ENCODE data around the gene AGRN.
"Not testable (repeated sequence)": the region's sequence is repeated elsewhere in the genome, so short reads cannot be mapped to it uniquely, and the experiment has no call there.

Gene AGRN

DNA sequence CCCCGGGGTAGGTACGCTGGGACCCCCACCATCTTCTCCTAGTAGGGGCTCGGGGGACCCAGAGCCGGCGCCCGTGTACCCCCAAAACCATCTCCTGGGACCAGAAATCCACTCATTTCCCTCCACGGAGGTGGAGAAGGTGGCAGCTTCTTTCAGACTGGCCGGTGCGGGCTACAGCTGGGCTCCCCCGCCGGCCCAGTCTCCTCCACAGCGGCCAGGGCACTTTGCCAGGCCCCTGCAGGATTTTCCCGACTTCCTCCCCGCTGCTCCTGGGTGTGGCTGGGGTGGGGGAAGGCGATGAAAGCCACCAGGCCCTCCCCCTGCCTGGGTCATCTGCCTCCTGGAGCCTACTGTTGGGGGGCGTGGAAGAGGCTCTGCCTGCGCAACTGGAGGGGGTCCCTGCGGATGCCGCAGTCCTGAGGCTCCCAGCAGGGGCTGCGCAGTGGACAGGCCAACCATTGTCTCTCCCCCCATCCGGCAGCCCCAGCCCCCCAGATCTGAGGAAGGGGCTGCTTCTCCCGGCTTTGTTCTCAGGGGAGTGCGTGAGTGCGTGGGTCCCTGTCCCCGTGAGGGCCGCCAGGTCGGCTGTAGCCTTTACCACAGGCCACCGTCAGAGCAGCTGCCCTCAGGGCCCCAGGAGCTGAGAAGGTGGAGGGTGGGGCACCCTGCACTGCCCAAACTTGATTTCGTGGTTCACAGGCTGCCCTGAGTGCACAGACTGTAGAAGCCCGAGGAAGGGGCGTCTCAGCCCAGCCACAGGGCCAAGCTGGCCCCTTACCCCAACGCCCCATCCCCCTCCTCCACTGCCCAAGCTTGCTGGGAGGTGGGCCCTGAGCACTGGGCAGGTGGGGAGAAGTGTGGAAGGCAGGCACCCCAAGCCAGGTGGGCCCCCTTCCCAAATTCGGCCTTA lies 1.3 kb downstream of the AGRN start:
- DNase-seq (ENCODE audit: low read depth) = peak; percentile 75

DNA sequence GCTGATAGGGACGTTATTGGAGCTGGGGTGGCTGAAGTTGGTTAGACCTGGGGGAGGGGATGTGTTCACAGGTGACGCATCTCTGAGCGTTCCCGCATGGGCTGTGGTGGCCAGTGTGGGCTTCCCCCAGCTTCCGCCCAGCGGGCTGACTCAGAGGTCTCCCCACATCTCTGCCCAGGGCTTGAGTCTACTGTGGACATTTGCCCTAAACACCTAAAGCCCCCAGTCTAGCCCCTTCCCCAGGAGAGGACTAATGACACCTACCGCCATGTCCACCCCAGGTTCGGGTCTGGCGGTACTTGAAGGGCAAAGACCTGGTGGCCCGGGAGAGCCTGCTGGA lies 2.0 kb downstream of the AGRN start:
- DNase-seq (ENCODE audit: low read depth) = peak; percentile 82

DNA sequence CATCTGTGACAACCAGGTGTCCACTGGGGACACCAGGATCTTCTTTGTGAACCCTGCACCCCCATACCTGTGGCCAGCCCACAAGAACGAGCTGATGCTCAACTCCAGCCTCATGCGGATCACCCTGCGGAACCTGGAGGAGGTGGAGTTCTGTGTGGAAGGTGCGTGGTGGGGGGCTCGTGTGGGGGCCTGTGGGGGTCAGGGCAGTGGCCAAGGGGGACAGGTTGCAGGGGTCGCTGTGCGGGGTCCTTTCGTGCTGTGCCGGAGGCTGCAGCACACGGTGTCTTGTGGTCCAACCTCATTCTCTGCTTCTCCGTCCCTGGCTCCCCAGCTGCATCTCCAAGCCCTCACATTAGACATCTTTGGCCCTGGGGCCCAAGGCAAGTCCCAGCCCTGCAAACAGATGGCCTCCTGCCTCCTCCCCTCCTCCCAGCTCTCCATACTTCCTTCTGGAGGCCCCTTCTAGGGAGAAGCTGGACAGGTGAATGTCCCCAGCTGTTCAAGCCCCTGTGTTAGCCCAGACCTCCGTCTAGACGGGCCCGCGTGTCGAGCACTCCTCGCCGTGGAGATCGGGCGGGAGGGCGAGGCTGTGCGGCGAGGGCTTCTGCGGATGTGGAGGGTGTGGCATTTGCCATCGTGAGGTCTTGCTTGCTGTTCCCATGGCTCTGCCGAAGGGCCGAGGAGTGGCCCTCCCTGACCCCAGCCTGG lies 2.5 kb downstream of the AGRN start:
- DNase-seq (ENCODE audit: low read depth) = no peak

DNA sequence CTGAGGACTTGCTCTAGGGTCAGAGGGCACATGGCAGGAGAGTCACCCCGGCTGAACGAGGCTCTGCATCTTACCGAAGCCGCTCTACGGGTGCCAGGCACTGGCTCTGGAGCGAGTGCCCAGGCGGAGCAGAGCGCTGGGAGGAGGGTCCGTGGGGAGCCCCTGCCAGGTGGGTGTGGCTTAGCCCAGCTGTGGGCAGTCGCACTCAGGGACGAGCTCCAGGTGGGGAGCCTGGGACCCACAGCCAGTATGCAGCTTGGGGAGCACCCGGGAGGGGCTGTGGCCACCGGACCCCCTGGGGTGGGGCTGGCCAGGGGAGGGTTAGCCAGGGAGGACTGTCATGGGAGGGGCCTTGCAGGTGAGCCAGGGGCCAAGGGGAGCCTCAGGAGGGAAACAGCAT lies 3.8 kb downstream of the AGRN start:
- no peak for DNase-seq (ENCODE audit: low read depth)

DNA sequence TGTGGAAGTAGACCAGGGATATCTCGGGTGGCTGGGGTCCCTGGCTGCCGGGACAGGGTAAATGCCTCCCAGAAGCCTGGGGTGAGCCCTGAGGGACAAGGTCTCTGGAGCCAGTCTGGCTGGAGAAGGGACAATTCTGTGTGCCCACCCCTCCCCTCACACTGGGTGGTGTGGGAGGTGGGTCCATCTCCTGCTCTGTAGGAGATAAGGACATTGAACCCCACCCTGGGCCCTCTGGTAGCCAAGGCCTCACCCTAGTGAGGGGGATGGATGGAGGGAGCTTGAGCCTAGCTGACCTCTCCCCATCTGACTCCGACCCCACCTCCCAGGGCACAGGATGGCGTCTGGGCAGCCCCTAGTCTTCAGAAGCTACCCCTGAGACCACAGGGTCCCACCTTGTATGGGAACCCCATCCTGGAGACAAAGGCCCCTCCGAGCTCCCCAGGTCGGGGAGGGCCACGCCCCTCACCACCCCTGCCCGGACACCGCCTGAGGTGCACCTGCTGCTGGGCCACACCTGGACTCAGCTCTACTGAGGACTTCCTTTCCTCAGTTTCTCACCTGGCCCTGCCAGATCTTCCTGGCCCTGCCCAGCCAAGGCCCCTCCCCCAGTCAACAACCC lies 4.3 kb downstream of the AGRN start:
- no peak for DNase-seq (ENCODE audit: low read depth)

DNA sequence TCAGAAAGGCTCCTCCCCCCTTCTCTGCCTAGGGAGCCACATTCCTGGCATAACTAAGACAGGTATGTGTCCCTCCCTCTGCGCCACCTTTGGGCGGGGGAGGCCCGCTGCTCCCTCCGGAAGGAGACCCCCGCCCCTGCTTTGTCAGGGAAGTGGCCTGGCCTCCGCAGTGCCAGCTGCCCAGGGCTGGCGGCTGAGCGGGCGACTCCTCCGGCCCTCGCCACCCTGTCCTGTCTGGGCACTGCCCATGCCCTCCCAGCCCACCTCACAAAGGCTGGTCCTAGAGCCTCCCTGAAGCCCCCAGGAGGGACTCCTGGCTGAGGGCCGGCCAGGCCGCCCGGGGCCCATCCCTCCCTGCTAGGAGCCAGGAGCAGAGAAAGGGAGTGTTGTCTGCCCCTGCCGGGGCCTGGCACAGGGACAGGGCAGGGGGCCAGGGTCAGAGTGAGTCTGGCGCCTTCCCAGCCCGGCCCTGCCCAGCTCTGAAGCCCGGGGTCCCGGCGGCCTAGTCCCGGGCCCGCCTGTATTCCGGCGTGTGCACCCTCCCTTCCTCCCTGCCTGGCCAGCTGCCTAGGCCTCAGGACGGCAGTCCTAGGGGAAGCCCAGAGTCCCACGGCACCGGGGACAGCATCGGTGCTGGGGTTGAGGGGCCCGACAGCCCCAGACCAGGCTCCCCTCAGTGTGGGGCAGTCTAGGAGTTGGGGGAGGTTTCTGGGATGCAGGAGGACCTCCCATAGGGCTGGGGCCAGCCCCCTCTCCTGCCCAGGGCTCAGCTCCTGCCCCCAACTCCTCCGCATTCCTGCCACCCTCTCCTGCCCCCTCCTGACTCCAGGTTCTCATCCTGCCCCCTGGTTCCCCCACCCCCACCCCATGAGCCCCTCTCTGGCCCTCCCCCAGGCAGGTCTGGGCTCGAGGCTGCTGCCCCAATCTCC lies 5.1 kb downstream of the AGRN start:
- DNase-seq (ENCODE audit: low read depth) = peak; percentile 33

DNA sequence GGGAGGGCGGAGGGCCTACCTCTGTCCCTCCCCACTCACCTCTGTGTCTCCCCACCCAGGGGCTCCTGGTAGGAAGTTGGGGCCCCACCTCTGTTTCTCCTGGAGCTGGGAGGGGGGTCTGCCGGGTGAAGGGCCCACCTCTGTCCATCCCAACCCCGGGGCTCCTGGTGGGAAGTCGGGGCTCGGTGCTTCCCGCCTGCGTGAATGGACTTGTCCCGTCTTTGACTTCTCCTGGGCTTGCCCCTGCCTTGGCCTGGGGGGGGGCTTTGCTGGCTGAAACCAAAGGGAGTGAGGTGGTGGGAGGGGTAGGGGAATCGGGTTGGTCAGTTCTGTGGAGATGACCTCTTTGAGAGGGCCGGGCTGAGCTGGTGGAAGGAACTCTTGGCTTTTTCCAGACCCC lies 5.8 kb downstream of the AGRN start:
- DNase-seq (ENCODE audit: low read depth) = no peak

DNA sequence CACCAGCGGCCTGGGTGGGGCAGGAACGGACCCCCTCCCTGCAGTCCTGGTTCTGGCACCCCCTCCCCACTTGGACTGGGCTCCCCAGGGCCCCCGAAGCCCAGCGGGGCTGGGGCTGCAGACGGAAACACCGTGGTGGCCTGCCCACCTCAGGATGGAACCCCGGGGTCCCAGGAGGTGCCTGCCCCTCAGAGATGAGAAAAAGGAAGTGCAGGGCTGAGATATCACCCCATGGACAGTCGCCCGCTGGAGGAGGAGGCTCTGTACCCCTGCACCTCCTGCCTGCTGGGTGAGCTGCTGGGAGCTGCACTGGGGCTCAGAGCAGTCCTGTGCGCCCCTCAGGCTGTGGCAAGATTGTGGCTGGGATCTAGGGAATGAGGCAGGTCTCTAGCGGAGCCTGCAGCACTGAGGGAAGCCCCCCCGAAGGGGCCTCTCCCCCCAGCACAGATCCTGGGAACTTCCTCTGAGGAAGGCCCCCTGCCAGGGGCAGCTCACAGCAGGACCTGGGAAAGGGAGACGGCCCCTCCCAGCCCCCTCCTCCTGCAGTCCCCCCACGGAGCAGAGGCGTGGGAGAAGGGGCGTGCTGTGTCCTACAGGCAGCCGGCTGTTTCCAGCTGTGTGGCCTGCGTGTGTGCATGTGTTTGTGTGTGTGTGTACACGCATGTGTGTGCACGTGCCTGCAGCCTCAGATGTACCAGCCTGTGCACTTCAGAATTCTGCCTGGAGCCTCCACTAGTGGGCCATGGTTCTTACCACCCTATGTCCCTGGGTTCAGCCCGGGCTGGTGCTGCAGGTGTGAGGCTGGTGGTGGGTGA lies 6.9 kb downstream of the AGRN start:
- DNase-seq (ENCODE audit: low read depth) = no peak

DNA sequence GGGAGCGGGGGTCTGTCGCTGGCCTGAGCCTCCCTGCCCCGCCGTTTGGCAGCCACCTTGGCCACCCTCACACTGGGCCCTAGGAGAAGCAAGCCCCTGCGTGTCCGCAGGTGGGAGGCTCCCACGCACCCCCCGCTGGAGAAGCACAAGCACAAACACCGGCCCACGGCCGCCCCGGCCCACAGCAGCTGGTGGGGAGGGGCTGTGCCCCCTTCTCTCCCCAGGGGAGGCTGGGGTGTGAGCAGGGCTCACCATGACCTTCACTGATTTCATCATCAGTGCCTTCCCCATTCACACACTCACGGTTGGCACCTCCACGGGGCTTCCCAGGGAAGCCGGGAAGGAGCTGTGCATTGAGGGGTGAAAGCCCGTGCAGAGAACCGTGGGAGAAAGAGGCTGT lies 7.9 kb downstream of the AGRN start:
- DNase-seq (ENCODE audit: low read depth) = no peak

DNA sequence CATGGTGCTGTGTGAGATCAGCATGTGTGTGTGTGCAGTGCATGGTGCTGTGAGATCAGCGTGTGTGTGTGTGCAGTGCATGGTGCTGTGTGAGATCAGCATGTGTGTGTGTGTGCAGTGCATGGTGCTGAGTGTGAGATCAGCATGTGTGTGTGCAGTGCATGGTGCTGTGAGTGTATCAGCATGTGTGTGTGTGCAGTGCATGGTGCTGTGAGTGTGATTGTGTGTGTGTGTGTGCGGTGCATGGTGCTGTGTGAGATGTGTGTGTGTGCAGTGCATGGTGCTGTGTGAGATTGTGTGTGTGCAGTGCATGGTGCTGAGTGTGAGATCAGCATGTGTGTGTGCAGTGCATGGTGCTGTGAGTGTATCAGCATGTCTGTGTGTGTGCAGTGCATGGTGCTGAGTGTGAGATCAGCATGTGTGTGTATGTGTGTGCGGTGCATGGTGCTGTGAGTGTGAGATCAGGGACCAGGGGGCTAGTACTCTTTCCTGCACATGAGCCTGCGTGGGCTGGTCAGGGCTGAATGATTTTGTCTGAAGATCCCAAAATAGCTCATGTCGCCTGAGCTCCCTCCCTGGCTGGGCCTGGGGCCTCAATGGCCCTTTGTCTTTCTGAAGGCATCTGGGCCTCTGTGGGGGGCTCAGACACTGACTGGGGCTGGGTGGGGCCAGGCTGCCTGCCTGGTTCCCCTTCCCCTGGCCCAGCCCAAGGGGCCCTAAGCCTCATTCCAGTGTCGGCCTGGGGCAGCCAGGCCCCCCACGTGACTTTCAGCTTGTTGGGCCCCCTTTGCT lies 11.1 kb downstream of the AGRN start:
- DNase-seq (ENCODE audit: low read depth) = not testable (repeated sequence)

DNA sequence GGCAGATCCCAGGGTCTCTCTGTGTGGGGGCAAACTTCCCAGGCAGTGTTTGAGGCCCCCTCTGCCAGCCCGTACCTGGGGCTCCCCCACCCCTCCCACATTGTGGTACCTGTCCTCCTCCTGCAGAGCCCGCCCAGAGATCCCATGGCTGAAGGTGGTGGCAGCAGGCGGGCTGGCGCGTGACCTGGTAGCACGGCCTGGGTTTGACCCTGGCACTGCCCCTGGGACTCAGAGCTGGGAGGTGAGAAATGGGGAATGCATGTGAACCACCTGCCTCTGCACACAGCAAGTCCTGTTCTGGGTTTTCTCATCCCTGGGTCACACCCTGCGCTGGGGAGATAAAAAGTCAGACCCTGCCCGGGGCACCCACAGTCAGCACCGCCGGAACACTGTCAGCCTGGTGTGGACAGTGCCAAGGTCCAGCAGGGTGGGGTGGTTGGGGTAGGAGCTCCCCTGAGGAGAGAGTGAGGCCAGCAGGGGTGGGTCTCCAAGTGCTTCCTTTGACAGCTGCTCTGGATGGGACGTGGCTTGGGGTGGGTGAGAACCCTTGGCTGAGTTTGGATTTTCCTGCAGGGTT lies 11.8 kb downstream of the AGRN start:
- no peak for DNase-seq (ENCODE audit: low read depth)

DNA sequence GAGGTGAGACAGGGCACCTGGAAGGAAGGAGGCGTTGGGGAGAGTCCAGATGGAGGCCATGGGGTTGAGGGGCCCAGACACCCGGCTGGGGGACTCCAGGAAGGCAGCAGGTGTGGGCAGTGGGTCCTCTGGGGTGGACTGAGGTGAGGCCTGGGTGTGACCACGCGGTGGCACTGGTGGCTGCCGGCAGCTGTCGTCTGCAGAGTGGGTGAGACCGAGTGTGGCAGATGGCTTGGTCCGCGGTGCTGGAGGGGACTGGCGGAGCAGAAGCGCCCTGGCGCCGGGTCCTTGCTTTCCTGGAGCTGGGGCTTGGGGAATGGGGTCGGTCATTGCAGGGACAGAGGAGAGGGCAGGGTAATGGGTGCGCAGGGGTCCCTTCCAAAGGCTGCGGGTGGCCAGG lies 12.5 kb downstream of the AGRN start:
- no peak for DNase-seq (ENCODE audit: low read depth)

DNA sequence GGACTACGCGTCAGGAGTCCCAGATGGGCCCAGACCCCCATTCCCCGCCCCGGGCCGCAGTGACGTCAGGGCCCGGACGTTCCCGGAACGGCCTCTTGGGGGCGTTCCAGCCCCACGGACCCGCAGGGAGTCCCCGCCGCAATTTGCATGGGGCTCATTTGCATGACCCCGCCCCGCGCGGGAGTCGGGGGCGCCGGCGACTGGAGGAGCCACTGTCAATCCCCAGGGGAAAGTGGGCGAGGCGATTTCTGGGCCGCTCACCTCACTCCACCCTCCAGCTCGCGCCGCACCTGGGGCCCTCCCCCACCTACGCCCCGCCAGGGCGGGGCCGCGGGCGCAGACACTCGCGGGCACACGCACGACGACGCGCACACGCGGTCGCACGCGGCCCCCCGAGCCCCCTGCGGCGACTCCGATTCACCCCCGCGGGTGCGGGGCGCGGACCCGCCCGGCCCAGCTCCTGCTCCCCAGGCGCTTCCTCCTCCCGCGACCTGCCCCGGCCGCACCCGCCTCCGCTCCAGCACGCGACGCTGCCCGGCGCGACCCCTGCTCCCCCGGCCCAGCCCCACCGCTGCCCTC lies 13.2 kb downstream of the AGRN start:
- peak; percentile 82 for DNase-seq (ENCODE audit: low read depth)

DNA sequence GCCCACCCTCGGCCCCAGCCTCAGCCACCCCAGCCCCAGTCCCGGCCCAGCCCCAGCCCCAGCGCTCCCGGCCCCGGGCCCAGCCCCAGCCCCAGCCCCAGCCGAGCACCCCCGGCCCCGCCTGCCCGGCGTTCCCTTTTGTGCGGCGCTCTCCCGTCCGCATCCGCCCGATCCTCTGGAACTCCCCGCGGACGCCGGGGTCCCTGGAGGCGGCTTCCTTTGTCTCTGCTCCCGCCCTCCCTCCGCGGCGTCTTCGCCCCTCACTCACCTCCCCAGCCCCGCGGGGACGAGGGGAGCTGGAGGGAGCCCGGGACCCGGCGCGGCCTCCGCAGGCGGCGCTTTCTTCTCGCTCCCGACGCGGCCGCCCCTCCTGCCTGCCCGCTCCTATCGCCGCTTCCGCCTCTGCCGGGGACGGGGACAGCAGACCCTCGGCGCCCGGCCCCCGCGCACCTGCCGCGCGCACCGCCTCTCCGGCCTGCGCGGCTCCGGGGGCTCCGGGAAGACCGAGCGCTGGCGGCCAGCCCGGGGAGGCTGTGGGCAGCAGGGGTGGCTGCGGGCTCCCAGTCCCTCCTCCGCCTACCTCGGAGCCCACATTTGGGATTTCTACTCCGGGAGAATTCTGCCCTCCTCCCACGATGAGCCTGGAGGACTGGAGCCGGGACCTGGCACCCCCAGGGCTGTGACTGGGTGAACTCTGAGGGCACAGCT lies 14.0 kb downstream of the AGRN start:
- DNase-seq (ENCODE audit: low read depth) = no peak

DNA sequence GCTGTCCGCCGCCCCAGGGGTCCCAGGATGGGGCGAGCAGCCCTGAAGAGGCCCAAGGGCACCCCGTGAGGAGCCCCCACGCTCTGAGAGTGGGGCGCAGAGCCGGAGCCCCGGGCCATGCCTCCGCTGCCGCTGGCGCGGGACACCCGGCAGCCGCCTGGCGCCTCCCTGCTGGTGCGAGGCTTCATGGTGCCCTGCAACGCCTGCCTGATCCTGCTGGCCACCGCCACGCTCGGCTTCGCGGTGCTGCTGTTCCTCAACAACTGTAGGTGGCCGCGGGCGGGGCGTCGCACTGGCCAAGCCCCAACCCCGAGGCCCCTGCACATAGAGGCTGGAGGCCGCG lies 14.5 kb downstream of the AGRN start:
- DNase-seq (ENCODE audit: low read depth) = no peak

DNA sequence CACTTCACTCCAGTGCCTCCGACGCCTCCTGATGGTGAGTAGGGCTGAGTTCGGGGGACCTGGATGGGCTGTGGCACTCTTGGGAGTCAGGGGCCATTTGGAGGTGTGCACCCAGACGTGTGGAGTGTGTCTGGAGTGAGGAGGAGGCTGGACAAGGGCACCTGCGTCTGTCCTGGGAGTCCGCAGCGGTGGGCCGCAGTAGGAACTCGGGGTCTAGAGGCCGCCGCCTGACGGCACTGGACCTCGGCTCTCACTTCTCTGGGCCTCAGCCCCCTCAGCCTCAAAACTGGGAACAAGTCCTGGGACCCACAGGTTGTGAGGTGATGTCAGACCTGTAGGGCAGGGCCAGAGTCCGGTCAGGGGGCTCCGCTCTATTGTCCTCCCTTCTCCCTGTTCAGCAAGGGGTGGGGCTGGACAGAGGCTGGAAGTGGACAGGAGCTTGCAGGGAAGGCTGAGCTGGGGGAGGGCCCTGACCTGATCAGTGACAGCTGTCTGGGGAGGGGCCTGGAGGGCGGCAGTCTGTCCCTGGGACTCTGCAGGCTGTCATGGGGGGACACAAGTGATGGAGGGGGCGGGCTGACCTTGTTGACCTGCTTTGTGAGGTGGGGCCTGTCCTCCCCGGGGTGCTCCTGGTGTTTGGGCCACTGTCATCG lies 15.5 kb downstream of the AGRN start:
- DNase-seq (ENCODE audit: low read depth) = no peak

DNA sequence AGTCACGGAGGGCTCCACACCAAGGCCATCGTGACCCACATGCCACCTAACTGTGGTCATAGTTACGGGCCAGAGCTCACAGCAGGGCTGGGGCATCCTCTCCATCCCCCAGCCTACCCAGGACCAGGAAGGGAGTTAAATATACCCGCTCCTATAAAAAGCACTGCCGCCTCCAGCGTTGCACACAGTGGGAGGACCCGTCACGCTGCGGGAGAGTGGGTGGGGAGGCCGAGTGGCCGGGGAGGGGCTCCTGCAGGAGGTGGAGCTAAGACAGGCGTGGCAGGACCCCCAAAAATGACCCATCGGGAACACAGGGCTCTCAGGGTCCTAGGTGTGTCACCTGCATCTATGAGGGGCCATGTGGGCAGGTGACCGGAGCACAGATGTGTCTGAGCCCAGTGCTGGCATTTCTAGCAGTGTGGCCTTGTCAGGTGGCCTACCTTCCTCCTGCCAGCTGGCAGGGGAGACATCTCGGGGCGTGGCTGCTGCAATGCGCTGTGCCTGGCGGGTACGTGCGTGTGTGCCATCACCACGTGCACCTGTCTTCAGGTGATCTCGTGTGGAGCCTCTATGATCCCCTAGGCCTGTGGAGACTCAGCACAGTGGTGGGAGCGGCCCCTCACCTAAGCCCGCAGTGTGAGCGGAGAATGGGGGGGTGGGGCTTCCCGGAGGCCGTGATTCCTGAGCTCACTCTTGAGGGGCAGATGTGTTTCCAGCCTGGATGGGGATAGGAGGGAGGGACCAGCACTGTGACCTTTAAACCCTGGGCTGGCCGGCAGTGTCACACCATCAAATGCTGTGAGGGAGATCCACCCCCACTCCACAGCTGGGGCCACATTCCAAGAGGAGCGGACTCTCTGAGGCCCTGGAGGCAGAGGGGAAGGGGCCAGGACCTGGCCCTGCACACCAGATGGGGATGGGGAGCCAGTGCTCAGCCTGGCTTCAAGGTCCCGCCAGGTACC lies 17.7 kb downstream of the AGRN start:
- DNase-seq (ENCODE audit: low read depth) = no peak

Measured in iris pigment epithelial cell (primary cell).